ENCODE results near the gene MAT2A. TPM values are rescaled to one million over a fixed set of nuclear protein-coding genes. Genes with fewer than 3 reads are reported as not detected.

Gene MAT2A
- total RNA-seq, 1 donor from 2014 or later = 81.9 TPM

- Histone ChIP-seq H3K4me3 (ENCODE audit: low read depth, low read length) (no peak overlapping the region), H3K36me3 (ENCODE audit: control insufficient read depth, insufficient read depth, low read length) (peaks cover 5% of the 10 kb centered on the region), H3K27me3 (ENCODE audit: control insufficient read depth, insufficient read depth, low read length) (no peaks in the 10 kb centered on the region)
- FAIRE-seq (no peak), DNase-seq (ENCODE audit: low read depth) (no peak)
- TF ChIP-seq CTCF (IDR thresholded peaks at IDR 0.05; ENCODE audit: insufficient read depth, low read length, severe bottlenecking) = no peak
Measured at GRCh38 chr2:85585781-85586105, 46.8 kb downstream of the MAT2A start.

- no peak overlapping the region for H3K4me3 ChIP-seq (ENCODE audit: low read depth, low read length)
Measured at GRCh38 chr2:85588236-85588635, 49.3 kb downstream of the MAT2A start.

GRCh38 chr2:85588645-85589044 lies 49.7 kb downstream of the MAT2A start:
- FAIRE-seq (no peak), DNase-seq (ENCODE audit: low read depth) (no peak)
- Histone ChIP-seq H3K36me3 (ENCODE audit: control insufficient read depth, insufficient read depth, low read length) (no peaks in the 10 kb centered on the region), H3K27me3 (ENCODE audit: control insufficient read depth, insufficient read depth, low read length) (no peaks in the 10 kb centered on the region), H3K4me3 (ENCODE audit: low read depth, low read length) (no peak overlapping the region)
- no peak for TF ChIP-seq CTCF (IDR thresholded peaks at IDR 0.05; ENCODE audit: insufficient read depth, low read length, severe bottlenecking)

More at GRCh38 chr2:85588236-85588635, 49.3 kb downstream of the MAT2A start:
- DNase-seq (ENCODE audit: low read depth) (no peak), FAIRE-seq (no peak)
- Histone ChIP-seq H3K36me3 (ENCODE audit: control insufficient read depth, insufficient read depth, low read length) (no peaks in the 10 kb centered on the region), H3K27me3 (ENCODE audit: control insufficient read depth, insufficient read depth, low read length) (no peaks in the 10 kb centered on the region)
- TF ChIP-seq CTCF (IDR thresholded peaks at IDR 0.05; ENCODE audit: insufficient read depth, low read length, severe bottlenecking) = no peak

GRCh38 chr2:85589181-85589580 lies 50.2 kb downstream of the MAT2A start:
- TF ChIP-seq CTCF (IDR thresholded peaks at IDR 0.05; ENCODE audit: insufficient read depth, low read length, severe bottlenecking) = no peak
- FAIRE-seq (no peak), DNase-seq (ENCODE audit: low read depth) (no peak)
- Histone ChIP-seq H3K4me3 (ENCODE audit: low read depth, low read length) (no peak overlapping the region), H3K27me3 (ENCODE audit: control insufficient read depth, insufficient read depth, low read length) (no peaks in the 10 kb centered on the region), H3K36me3 (ENCODE audit: control insufficient read depth, insufficient read depth, low read length) (no peaks in the 10 kb centered on the region)

GRCh38 chr2:85589982-85590791 lies 51.2 kb downstream of the MAT2A start:
- TF ChIP-seq CTCF (IDR thresholded peaks at IDR 0.05; ENCODE audit: insufficient read depth, low read length, severe bottlenecking) = no peak
- FAIRE-seq = no peak
- Histone ChIP-seq H3K36me3 (ENCODE audit: control insufficient read depth, insufficient read depth, low read length) (no peaks in the 10 kb centered on the region), H3K4me3 (ENCODE audit: low read depth, low read length) (no peak overlapping the region), H3K27me3 (ENCODE audit: control insufficient read depth, insufficient read depth, low read length) (no peaks in the 10 kb centered on the region)
- DNase-seq (ENCODE audit: low read depth) = peak; percentile 56

- DNase-seq (ENCODE audit: low read depth) (no peak), FAIRE-seq (no peak)
- no peak for TF ChIP-seq CTCF (IDR thresholded peaks at IDR 0.05; ENCODE audit: insufficient read depth, low read length, severe bottlenecking)
- H3K4me3 ChIP-seq (ENCODE audit: low read depth, low read length) = no peak overlapping the region
- H3K36me3 ChIP-seq (ENCODE audit: control insufficient read depth, insufficient read depth, low read length) = no peaks in the 10 kb centered on the region
- H3K27me3 ChIP-seq (ENCODE audit: control insufficient read depth, insufficient read depth, low read length) = no peaks in the 10 kb centered on the region
Measured at GRCh38 chr2:85590950-85591349, 52.0 kb downstream of the MAT2A start.

Data from bronchial epithelial cell (primary cell).